H9 (cell line): Measurements from ENCODE around the gene SUMF1. TPM values are rescaled to one million over a fixed set of nuclear protein-coding genes. Genes with fewer than 3 reads are reported as not detected.
A peak's percentile ranks its signal among the peaks of the same experiment; 100 is the strongest.

ENCODE experiments used
- DNase-seq: peaks from one replicate; pipeline ENCODE4 v3.0.0-alpha.2; 2017
- H2AFZ ChIP-seq: one replicate; pipeline ENCODE4 v1.6.1; 2013; ENCODE audit warnings: mild to moderate bottlenecking, low read length, control low read depth, moderate library complexity
- H2AK5ac ChIP-seq: 2 replicates; pipeline ENCODE4 v1.6.1; 2013; ENCODE audit warnings: low read length, control low read depth, mixed read lengths; ENCODE audit not compliant: insufficient read length
- H2BK120ac ChIP-seq: one replicate; pipeline ENCODE4 v1.6.1; 2013; ENCODE audit warnings: low read depth, mild to moderate bottlenecking, low read length, control low read depth, inconsistent platforms; ENCODE audit not compliant: poor library complexity, severe bottlenecking
- H2BK12ac ChIP-seq: 2 replicates; pipeline ENCODE4 v1.6.1; 2013; ENCODE audit warnings: low read length, control low read depth, mixed read lengths, low read depth; ENCODE audit not compliant: insufficient read length
- H2BK15ac ChIP-seq: 2 replicates; pipeline ENCODE4 v1.6.1; 2013; ENCODE audit warnings: low read depth, low read length, control low read depth
- H2BK20ac ChIP-seq: one replicate; pipeline ENCODE4 v1.6.1; 2013; ENCODE audit warnings: low read depth, mild to moderate bottlenecking, low read length, control low read depth, inconsistent platforms; ENCODE audit not compliant: poor library complexity, severe bottlenecking
- H2BK5ac ChIP-seq: 2 replicates; pipeline ENCODE4 v1.6.1; 2013; ENCODE audit warnings: low read length, control low read depth, mixed read lengths; ENCODE audit not compliant: insufficient read length
- H3K14ac ChIP-seq: 2 replicates; pipeline ENCODE4 v1.6.1; 2013; ENCODE audit warnings: low read length, control low read depth; ENCODE audit not compliant: insufficient read depth
- H3K18ac ChIP-seq: 2 replicates; pipeline ENCODE4 v1.6.1; 2013; ENCODE audit warnings: low read depth, mild to moderate bottlenecking, mixed read lengths, low read length, control low read depth; ENCODE audit not compliant: insufficient read length
- H3K23ac ChIP-seq: 2 replicates; pipeline ENCODE4 v1.6.1; 2013; ENCODE audit warnings: low read length, control low read depth, mixed read lengths, low read depth; ENCODE audit not compliant: insufficient read length
- H3K23me2 ChIP-seq: 2 replicates; pipeline ENCODE4 v1.6.1; 2013; ENCODE audit warnings: low read depth, mild to moderate bottlenecking, mixed read lengths, low read length, control low read depth; ENCODE audit not compliant: insufficient read length, poor library complexity, severe bottlenecking
- H3K27ac ChIP-seq: 2 replicates; pipeline ENCODE4 v1.5.1; 2013; ENCODE audit warnings: low read length, control low read depth, mixed read lengths, low read depth; ENCODE audit not compliant: insufficient read length
- H3K27me3 ChIP-seq: 2 replicates; pipeline ENCODE4 v1.6.1; 2013; ENCODE audit warnings: low read length, control low read depth, inconsistent platforms; ENCODE audit not compliant: insufficient read depth
- H3K4ac ChIP-seq: 2 replicates; pipeline ENCODE4 v1.6.1; 2013; ENCODE audit warnings: low read depth, mild to moderate bottlenecking, control low read depth, inconsistent platforms, low read length, moderate library complexity
- H3K4me1 ChIP-seq: 2 replicates; pipeline ENCODE4 v1.6.1; 2013; ENCODE audit warnings: low read length, control low read depth, inconsistent platforms; ENCODE audit not compliant: insufficient read depth
- H3K4me2 ChIP-seq: 2 replicates; pipeline ENCODE4 v1.6.1; 2013; ENCODE audit warnings: low read length, control low read depth, mixed read lengths; ENCODE audit not compliant: insufficient read length, insufficient read depth
- H3K56ac ChIP-seq: 2 replicates; pipeline ENCODE4 v1.6.1; 2013; ENCODE audit warnings: low read depth, mild to moderate bottlenecking, mixed read lengths, low read length, control low read depth; ENCODE audit not compliant: insufficient read length
- H3K79me1 ChIP-seq: 2 replicates; pipeline ENCODE4 v1.6.1; 2013; ENCODE audit warnings: low read depth, mild to moderate bottlenecking, moderate library complexity, low read length, control low read depth, inconsistent platforms; ENCODE audit not compliant: insufficient read depth, poor library complexity, severe bottlenecking
- H3K79me2 ChIP-seq: 2 replicates; pipeline ENCODE4 v1.6.1; 2013; ENCODE audit warnings: low read length, control low read depth, inconsistent platforms; ENCODE audit not compliant: insufficient read depth
- H3K9ac ChIP-seq: 2 replicates; pipeline ENCODE4 v1.6.1; 2013; ENCODE audit warnings: low read length, control low read depth, mixed read lengths; ENCODE audit not compliant: insufficient read length; ENCODE audit errors: extremely low read depth
- H3K9me3 ChIP-seq: one replicate; pipeline ENCODE4 v1.6.1; 2013; ENCODE audit warnings: low read depth, low read length, inconsistent platforms; ENCODE audit not compliant: control insufficient read depth
- H3T11ph ChIP-seq: one replicate; pipeline ENCODE4 v1.6.1; 2013; ENCODE audit warnings: mild to moderate bottlenecking, low read length, control low read depth, inconsistent platforms
- H4K20me1 ChIP-seq: one replicate; pipeline ENCODE4 v1.6.1; 2013; ENCODE audit not compliant: control insufficient read depth, insufficient read length, insufficient read depth
- H4K5ac ChIP-seq: 2 replicates; pipeline ENCODE4 v1.6.1; 2013; ENCODE audit warnings: low read depth, mild to moderate bottlenecking, mixed read lengths, low read length, control low read depth; ENCODE audit not compliant: insufficient read length
- H4K8ac ChIP-seq: replicated peaks from 2 replicates; pipeline ENCODE4 v1.6.1; 2013; ENCODE audit warnings: low read length, control low read depth, mixed read lengths, low read depth; ENCODE audit not compliant: insufficient read length
- H4K91ac ChIP-seq: 2 replicates; pipeline ENCODE4 v1.6.1; 2013; ENCODE audit warnings: low read depth, mild to moderate bottlenecking, moderate library complexity, mixed read lengths, low read length, control low read depth; ENCODE audit not compliant: insufficient read length
- H3K27ac Mint-ChIP-seq, 3 experiments: 2 replicates in 2 of 3; 3 replicates in 1 of 3; pipeline ENCODE4 v1.8.0; 2020 to 2021; ENCODE audit warnings: mixed read lengths in 3 of 3, mild to moderate bottlenecking in 1 of 3, moderate library complexity in 1 of 3
- H3K27me3 Mint-ChIP-seq: 2 replicates; pipeline ENCODE4 v1.8.0; 2021; ENCODE audit warnings: low read depth, mild to moderate bottlenecking, moderate library complexity, mixed read lengths
- H3K36me3 Mint-ChIP-seq, 3 experiments: 2 replicates in 2 of 3; 3 replicates in 1 of 3; pipeline ENCODE4 v1.8.0; 2020 to 2021; ENCODE audit warnings: low read depth in 3 of 3, mixed read lengths in 3 of 3; ENCODE audit not compliant: insufficient read depth in 1 of 3
- H3K4me1 Mint-ChIP-seq, 2 experiments: 2 replicates each; pipeline ENCODE4 v1.8.0; 2020; ENCODE audit warnings: mixed read lengths in 2 of 2
- H3K4me3 Mint-ChIP-seq, 2 experiments: 2 replicates in 1 of 2; 3 replicates in 1 of 2; pipeline ENCODE4 v1.8.0; 2020 to 2021; ENCODE audit warnings: mild to moderate bottlenecking in 2 of 2, mixed read lengths in 2 of 2, moderate library complexity in 1 of 2
- H3K9me3 Mint-ChIP-seq, 2 experiments: 2 replicates in 1 of 2; 3 replicates in 1 of 2; pipeline ENCODE4 v1.8.0; 2020; ENCODE audit warnings: mild to moderate bottlenecking in 2 of 2, mixed read lengths in 2 of 2, moderate library complexity in 1 of 2
- CTCF ChIP-seq: fragments of 200-600 bp; sonication (generic); conservative IDR thresholded peaks from 3 replicates; pipeline ENCODE4 v1.8.0; 2021; ENCODE audit warnings: antibody characterized with exemption, mild to moderate bottlenecking
- WGBS: extraction: QIAGEN DNeasy Blood & Tissue Kit; methylation state at CpG from one replicate; pipeline ENCODE4 v1.1.7; 2013; ENCODE audit warnings: missing lambda C conversion rate, low lambda C conversion rate, mixed read lengths; ENCODE audit not compliant: insufficient read length; ENCODE audit errors: extremely low coverage; 5-methylcytosine and 5-hydroxymethylcytosine counted together
- total RNA-seq: library from RNA; stranded (reverse); gene quantifications from 2 replicates; pipeline ENCODE4 v1.2.1, GENCODE V29; 2021

Gene SUMF1
- total RNA-seq, 1 experiment from 2014 or later: 9.5 TPM

GRCh38 chr3:4343258-4343657 lies 123.8 kb downstream of the SUMF1 start:
- no peaks in the 10 kb centered on the region for H3K79me1 ChIP-seq
- Mint-ChIP-seq H3K4me1 (peaks cover 7 to 8% of the 10 kb centered on the region in 2 experiments), H3K9me3 (no peaks in the 10 kb centered on the region), H3K27me3 (no peaks in the 10 kb centered on the region), H3K27ac (no peak overlapping the region), H3K36me3 (no peaks in the 10 kb centered on the region; a peak in 1 of 7 replicates), H3K4me3 (no peak overlapping the region)
- no peaks in the 10 kb centered on the region for H3K9me3 ChIP-seq
- H3K4me1 ChIP-seq: no peaks in the 10 kb centered on the region
- H3K27me3 ChIP-seq: no peaks in the 10 kb centered on the region
- no peak overlapping the region for H4K8ac ChIP-seq
- H3K23me2 ChIP-seq: no peaks in the 10 kb centered on the region
- H4K91ac ChIP-seq: no peak overlapping the region
- no peak overlapping the region for H3K9ac ChIP-seq
- H3K14ac ChIP-seq: no peak overlapping the region
- peak overlapping the region; percentile 56 for H3K23ac ChIP-seq
- H2AFZ ChIP-seq: no peak overlapping the region
- H2BK20ac ChIP-seq: no peak overlapping the region
- no peak overlapping the region for H3K18ac ChIP-seq
- H2BK5ac ChIP-seq: no peak overlapping the region
- TF ChIP-seq CTCF: no peak
- WGBS: no CpG with 5 or more reads among the region's 1 CpG
- H3K56ac ChIP-seq: no peak overlapping the region
- no peaks in the 10 kb centered on the region for H3K79me2 ChIP-seq
- no peak overlapping the region for H2BK15ac ChIP-seq
- H3K4me2 ChIP-seq: no peak overlapping the region
- H2BK12ac ChIP-seq: no peak overlapping the region
- no peak for DNase-seq
- no peak overlapping the region for H3T11ph ChIP-seq
- H4K20me1 ChIP-seq: no peaks in the 10 kb centered on the region
- H3K27ac ChIP-seq: no peak overlapping the region
- H2AK5ac ChIP-seq: no peak overlapping the region
- no peak overlapping the region for H3K4ac ChIP-seq
- no peak overlapping the region for H4K5ac ChIP-seq
- no peak overlapping the region for H2BK120ac ChIP-seq
